Measurements from ENCODE around the gene SCLY.

DNA sequence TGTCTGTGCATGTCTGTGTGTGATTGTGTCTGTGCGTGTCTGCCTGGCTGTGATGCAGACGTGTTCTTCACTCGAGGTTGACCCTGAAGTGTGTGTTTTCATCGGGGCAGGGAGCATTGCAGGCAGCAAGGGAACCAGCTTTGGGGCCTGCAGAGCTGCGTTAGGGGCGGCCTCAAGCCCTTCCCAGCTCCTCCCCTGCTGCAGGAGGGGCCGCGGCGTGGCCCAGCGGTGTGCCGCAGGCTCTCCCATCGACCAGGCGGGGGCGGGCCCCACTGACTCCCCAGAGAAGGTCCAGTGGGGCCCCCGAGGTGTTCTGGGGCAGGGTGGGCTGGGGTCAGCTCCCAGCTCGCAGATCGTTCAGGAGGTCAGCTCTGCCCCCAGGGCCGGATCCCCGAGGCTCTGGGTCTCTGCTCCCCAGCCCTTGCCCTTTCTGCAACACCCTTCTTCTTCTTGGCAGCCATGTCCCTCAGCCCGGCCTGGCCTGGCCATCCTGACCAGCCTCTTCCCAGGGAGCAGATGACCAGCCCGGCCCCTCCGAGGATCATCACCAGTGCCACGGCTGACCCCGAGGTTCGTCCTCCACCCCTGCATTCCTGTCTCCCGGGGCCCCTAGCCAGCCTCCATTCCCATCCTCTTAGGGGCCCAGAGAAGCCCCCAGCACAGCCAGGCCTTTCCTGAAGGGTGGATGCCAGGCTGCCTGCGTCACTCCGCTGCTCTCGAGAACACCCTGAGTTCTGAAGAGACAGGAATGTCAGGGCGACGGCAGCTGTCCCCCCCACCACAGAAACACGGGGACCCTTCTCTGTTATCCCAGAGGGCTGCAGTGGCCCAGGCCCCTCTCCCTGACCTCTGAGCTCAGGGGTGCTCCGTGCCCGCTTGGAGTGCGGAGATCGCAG, 66.6 kb downstream of the SCLY start:
- TF ChIP-seq POLR2A (IDR thresholded peaks at IDR 0.05): no peak
- TF ChIP-seq, protein P1, sequence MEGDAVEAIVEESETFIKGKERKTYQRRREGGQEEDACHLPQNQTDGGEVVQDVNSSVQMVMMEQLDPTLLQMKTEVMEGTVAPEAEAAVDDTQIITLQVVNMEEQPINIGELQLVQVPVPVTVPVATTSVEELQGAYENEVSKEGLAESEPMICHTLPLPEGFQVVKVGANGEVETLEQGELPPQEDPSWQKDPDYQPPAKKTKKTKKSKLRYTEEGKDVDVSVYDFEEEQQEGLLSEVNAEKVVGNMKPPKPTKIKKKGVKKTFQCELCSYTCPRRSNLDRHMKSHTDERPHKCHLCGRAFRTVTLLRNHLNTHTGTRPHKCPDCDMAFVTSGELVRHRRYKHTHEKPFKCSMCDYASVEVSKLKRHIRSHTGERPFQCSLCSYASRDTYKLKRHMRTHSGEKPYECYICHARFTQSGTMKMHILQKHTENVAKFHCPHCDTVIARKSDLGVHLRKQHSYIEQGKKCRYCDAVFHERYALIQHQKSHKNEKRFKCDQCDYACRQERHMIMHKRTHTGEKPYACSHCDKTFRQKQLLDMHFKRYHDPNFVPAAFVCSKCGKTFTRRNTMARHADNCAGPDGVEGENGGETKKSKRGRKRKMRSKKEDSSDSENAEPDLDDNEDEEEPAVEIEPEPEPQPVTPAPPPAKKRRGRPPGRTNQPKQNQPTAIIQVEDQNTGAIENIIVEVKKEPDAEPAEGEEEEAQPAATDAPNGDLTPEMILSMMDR (IDR thresholded peaks at IDR 0.05 in 8 of 11, conservative IDR thresholded peaks at IDR 0.05 in 3 of 11): no peak

Measured in spleen (tissue), 7 donors.